DOHH2 (cell line): ENCODE data around the gene PIGL.

Experiments used
- H3F3A ChIP-seq: fragments of 200-600 bp; sonication (generic), shearing (Covaris generic); 2 replicates; pipeline ENCODE4 v1.6.0; 2016; ENCODE audit warnings: antibody characterized with exemption, mild to moderate bottlenecking; ENCODE audit not compliant: control insufficient read depth, insufficient read depth
- H3K27ac ChIP-seq: fragments of 200-600 bp; sonication (generic); 2 replicates; pipeline ENCODE4 v1.5.1; 2014; ENCODE audit warnings: low read depth, mild to moderate bottlenecking, low read length, moderate library complexity
- H3K27me3 ChIP-seq: fragments of 200-600 bp; sonication (generic); 2 replicates; pipeline ENCODE4 v1.6.1; 2014; ENCODE audit warnings: mild to moderate bottlenecking, low read length, mixed read lengths; ENCODE audit not compliant: control insufficient read depth
- H3K36me3 ChIP-seq: fragments of 200-600 bp; sonication (generic); 2 replicates; pipeline ENCODE4 v1.6.1; 2014; ENCODE audit warnings: mild to moderate bottlenecking, low read length, moderate library complexity, mixed read lengths; ENCODE audit not compliant: control insufficient read depth
- H3K4me1 ChIP-seq: fragments of 200-600 bp; sonication (generic); 2 replicates; pipeline ENCODE4 v1.6.1; 2014; ENCODE audit warnings: mild to moderate bottlenecking, low read length, mixed read lengths; ENCODE audit not compliant: control insufficient read depth
- H3K4me2 ChIP-seq: fragments of 200-600 bp; sonication (generic); 2 replicates; pipeline ENCODE4 v1.6.0; 2014; ENCODE audit warnings: mild to moderate bottlenecking, low read length, moderate library complexity
- H3K4me3 ChIP-seq: fragments of 200-600 bp; sonication (generic); 2 replicates; pipeline ENCODE4 v1.5.1; 2014; ENCODE audit warnings: mild to moderate bottlenecking, low read length, mixed read lengths
- H3K79me2 ChIP-seq: fragments of 200-600 bp; sonication (generic); 2 replicates; pipeline ENCODE4 v1.6.1; 2014; ENCODE audit warnings: mild to moderate bottlenecking, low read length, mixed read lengths; ENCODE audit not compliant: control insufficient read depth
- H3K9me2 ChIP-seq: fragments of 200-600 bp; sonication (generic); replicated peaks from 2 replicates; pipeline ENCODE4 v1.6.1; 2014; ENCODE audit warnings: mild to moderate bottlenecking, low read length, mixed read lengths; ENCODE audit not compliant: control insufficient read depth
- H3K9me3 ChIP-seq: fragments of 200-600 bp; sonication (generic); 2 replicates; pipeline ENCODE4 v1.6.1; 2014; ENCODE audit warnings: antibody characterized with exemption, low read length, mixed read lengths; ENCODE audit not compliant: control insufficient read depth, insufficient read depth
- H4K20me1 ChIP-seq: fragments of 200-600 bp; sonication (generic); 2 replicates; pipeline ENCODE4 v1.6.0; 2014; ENCODE audit warnings: low read depth, mild to moderate bottlenecking, antibody characterized with exemption, low read length, moderate library complexity; ENCODE audit not compliant: control insufficient read depth, insufficient read depth
- EZH2phosphoT487 ChIP-seq: fragments of 200-600 bp; sonication (generic); IDR thresholded peaks from 2 replicates; pipeline ENCODE4 v1.6.1; 2017; ENCODE audit warnings: borderline replicate concordance, mild to moderate bottlenecking, antibody characterized with exemption, low read length, moderate library complexity, mixed read lengths
- TF ChIP-seq, protein P1 (sequence below): fragments of 200-600 bp; sonication (generic); IDR thresholded peaks from one replicate; pipeline ENCODE4 v1.5.1; 2014; ENCODE audit warnings: antibody characterized with exemption, mild to moderate bottlenecking, low read depth, low read length; ENCODE audit not compliant: poor library complexity, severe bottlenecking

The PIGL gene

DNA sequence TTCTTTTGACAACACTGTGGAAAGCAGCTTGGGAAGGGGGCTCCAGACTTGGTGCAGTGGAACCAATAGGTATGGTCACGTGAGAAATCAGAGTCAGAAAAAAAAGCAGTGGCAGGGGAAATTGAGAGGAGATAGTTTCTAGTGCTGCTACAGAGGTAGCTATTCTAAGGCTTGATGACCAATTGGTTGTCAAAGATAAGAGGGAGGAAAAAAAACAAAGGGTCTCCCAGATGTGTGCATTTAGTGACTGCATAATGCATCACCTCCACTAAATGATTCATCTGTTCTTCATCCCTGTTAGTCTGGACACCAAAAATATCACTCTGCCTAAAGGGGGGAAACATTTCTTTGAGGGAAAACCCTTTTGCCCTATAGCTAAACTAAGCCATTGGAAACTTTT lies 56.5 kb downstream of the PIGL start:
- no peaks in the 10 kb centered on the region for H3K9me2 ChIP-seq
- no peak overlapping the region for H3K27ac ChIP-seq
- H3K79me2 ChIP-seq, result no peaks in the 10 kb centered on the region
- TF ChIP-seq, protein P1, sequence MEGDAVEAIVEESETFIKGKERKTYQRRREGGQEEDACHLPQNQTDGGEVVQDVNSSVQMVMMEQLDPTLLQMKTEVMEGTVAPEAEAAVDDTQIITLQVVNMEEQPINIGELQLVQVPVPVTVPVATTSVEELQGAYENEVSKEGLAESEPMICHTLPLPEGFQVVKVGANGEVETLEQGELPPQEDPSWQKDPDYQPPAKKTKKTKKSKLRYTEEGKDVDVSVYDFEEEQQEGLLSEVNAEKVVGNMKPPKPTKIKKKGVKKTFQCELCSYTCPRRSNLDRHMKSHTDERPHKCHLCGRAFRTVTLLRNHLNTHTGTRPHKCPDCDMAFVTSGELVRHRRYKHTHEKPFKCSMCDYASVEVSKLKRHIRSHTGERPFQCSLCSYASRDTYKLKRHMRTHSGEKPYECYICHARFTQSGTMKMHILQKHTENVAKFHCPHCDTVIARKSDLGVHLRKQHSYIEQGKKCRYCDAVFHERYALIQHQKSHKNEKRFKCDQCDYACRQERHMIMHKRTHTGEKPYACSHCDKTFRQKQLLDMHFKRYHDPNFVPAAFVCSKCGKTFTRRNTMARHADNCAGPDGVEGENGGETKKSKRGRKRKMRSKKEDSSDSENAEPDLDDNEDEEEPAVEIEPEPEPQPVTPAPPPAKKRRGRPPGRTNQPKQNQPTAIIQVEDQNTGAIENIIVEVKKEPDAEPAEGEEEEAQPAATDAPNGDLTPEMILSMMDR, result no peak
- TF ChIP-seq EZH2phosphoT487, result no peak
- no peaks in the 10 kb centered on the region for H3K27me3 ChIP-seq
- no peaks in the 10 kb centered on the region for H4K20me1 ChIP-seq
- no peaks in the 10 kb centered on the region; the same call in 1 of the 2 replicates for H3K9me3 ChIP-seq
- H3K4me3 ChIP-seq, result no peak overlapping the region
- no peak overlapping the region for H3K4me2 ChIP-seq
- peaks cover 4% of the 10 kb centered on the region for H3K4me1 ChIP-seq
- H3K36me3 ChIP-seq, result peaks cover 9% of the 10 kb centered on the region; the same call in 1 of the 2 replicates
- no peaks in the 10 kb centered on the region for H3F3A ChIP-seq

DNA sequence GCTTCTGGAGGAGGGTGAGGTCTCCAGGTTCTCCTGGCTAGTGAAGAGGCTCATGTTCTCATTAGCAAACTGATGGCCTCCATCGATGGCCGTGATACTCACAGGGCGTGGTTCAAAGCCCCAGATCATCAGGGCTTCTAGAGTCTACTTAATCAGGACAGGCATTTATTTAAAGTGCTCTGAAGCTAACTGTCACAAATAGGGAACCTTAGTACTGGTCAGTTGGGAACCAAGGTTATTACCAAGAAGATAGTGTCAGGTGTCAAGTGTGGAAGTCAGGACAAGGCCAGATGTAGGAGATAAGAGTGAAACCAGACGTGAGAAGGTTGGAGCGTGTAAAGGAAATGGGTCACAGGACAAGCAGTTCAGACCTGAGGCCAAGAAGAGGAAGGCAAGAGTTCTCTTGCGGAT lies 56.9 kb downstream of the PIGL start:
- no peak overlapping the region for H3K4me2 ChIP-seq

DNA sequence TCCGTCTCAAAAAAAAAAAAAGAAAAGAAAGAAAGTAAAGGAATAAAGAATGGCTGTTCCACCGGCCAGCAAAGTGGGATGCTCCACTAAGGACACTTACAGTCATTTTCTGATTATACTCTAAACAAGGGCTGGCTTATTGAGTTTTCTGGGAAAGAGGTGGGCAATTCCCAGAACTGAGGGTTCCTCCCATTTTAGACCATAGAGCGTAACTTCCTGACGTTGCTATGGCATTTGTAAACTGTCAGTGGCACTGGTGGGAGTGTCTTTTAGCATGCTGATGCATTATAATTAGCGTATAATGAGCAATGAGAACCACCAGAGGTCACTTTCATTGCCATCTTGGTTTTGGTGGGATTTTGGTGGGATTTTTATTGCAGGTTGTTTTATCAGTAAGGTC lies 58.0 kb downstream of the PIGL start:
- Histone ChIP-seq H3K4me2 (no peak overlapping the region), H3K27me3 (no peaks in the 10 kb centered on the region), H3F3A (no peaks in the 10 kb centered on the region), H3K9me3 (no peaks in the 10 kb centered on the region; the same call in 1 of the 2 replicates), H3K36me3 (peaks cover 11% of the 10 kb centered on the region; the same call in 1 of the 2 replicates), H3K4me3 (no peak overlapping the region), H3K4me1 (no peaks in the 10 kb centered on the region), H4K20me1 (no peaks in the 10 kb centered on the region), H3K79me2 (no peaks in the 10 kb centered on the region), H3K27ac (no peak overlapping the region), H3K9me2 (no peaks in the 10 kb centered on the region)
- TF ChIP-seq, protein P1, result no peak
- no peak for TF ChIP-seq EZH2phosphoT487

More for the DNA sequence above, 56.9 kb downstream of the PIGL start:
- H3K27ac ChIP-seq, result no peak overlapping the region
- H3K36me3 ChIP-seq, result peaks cover 11% of the 10 kb centered on the region; the same call in 1 of the 2 replicates
- no peak for TF ChIP-seq EZH2phosphoT487
- TF ChIP-seq, protein P1, result no peak
- H3K9me3 ChIP-seq, result no peaks in the 10 kb centered on the region; the same call in 1 of the 2 replicates
- no peaks in the 10 kb centered on the region for H3K27me3 ChIP-seq
- H3K79me2 ChIP-seq, result no peaks in the 10 kb centered on the region
- no peaks in the 10 kb centered on the region for H3K4me1 ChIP-seq
- H4K20me1 ChIP-seq, result no peaks in the 10 kb centered on the region
- no peaks in the 10 kb centered on the region for H3F3A ChIP-seq
- H3K4me3 ChIP-seq, result no peak overlapping the region
- H3K9me2 ChIP-seq, result no peaks in the 10 kb centered on the region
